GM19238 (cell line): Measurements from ENCODE around the gene CDH8.
"Not testable (repeated sequence)": the region's sequence is repeated elsewhere in the genome, so short reads cannot be mapped to it uniquely, and the experiment has no call there.

ENCODE experiments used
- DNase-seq: peaks from one replicate; pipeline ENCODE4 v3.0.0; 2011; ENCODE audit warnings: low spot score; ENCODE audit not compliant: insufficient read length

The CDH8 gene

GRCh38 chr16:61871837-61872777 is 164.1 kb downstream of the CDH8 start:
- no peak for DNase-seq

- DNase-seq: no peak
These were observed 173.8 kb downstream of the CDH8 start for GRCh38 chr16:61862221-61863155.

- no peak for DNase-seq
These were observed 177.2 kb downstream of the CDH8 start for GRCh38 chr16:61858988-61859387.

DNA sequence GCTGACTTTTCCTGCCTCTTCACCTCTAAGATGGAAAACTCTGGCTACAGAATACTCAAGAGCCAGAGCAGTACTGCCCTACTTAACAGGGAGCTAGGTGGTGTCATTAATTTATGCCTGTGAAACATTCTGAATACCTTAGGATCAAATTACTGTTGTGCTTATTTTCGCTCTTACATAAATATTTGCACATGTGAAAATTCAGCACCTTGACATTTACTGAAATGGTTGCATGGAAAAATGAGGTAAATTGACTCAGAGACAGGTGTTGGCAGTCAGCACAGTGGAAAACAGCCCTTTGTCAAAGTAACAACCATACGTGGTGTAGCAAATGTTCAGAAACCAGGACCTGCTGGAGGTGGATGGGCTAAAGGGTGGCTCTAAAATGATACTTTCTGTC is 193.6 kb downstream of the CDH8 start:
- no peak for DNase-seq

DNA sequence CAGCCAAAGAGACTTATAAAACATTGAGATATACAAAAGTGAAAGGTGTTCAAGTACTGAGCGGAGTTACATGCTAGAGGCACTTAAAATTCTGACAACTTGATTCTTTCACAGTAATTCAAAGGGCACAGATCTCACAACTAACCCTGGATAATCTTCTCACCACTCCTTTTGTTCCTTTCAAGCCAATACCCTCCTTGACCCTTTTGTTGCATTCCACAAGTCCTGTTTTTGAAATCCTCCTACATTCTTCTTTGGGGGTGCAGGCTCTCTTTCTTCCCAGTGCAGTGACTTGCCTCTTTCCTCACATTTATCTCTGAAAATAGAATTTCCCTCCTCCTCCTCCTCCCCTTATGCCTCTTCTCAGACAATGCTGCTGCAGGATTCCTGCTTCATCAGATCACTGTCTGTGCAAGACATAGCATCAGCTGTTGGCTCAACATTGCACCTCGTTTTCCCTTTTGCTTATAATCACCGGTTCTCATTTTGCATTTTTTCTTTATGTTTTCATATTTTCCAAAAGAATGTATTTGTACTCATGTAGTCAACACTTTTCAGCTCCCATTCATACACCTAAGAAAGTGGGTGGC is 199.3 kb downstream of the CDH8 start:
- DNase-seq: no peak

- DNase-seq: no peak
These were observed 202.2 kb downstream of the CDH8 start for GRCh38 chr16:61834082-61834481.

GRCh38 chr16:61831351-61831917 is 204.8 kb downstream of the CDH8 start:
- no peak for DNase-seq

DNA sequence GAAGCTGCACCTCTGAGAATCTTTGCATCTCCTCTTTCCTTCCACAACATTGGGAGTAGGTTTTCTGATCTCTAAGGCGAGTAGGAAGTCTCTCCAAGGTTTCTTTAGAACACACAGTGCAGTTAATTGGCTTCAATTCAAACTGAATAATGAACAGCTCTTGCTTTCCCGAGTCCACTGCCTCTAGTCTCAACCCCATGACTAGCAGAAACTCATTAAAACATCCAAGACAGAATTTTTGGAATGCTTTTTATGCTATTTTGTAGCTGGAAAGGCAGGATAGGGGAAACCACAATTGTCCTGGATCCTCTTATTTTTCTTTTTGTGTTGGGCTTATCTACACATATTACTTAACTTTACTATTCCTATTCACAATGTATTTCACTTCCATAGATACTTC is 206.6 kb downstream of the CDH8 start:
- no peak for DNase-seq

DNA sequence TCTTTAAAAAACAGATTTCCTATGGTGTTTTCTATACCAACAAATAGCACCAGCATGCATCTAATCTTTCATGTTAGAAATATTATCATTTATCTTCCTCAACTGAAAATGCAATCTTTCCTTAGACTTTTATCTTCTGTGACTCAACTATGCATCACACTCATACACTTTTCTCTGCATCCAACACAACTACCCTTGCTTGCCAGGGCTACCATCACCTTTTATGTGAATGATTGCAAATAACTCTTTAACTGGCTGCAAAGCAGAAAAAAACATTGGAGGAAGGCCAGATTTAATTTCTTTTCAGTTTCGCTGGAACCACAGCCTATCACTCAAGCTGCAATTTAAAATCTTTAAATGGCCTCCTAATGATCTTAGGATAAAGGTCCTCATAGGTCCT is 212.9 kb downstream of the CDH8 start:
- DNase-seq: no peak

DNA sequence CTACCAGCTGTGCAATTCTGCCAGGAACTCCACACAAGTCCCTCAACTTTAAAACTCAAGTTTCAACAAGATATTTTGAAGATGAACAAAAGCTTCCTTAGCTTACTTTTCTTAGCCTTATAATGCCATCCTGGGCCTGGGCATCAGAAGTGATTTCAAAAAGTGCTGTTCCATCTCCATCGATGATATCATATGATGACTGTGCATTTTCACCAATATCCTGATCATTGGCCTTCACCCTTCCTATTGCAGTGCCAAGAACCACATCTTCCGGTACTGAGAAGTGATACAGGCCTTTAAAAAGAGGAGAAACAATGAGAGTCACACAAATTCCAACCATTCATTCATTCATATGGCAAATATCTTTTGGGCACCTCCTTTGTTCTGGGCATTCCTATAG is 215.4 kb downstream of the CDH8 start:
- no peak for DNase-seq

DNA sequence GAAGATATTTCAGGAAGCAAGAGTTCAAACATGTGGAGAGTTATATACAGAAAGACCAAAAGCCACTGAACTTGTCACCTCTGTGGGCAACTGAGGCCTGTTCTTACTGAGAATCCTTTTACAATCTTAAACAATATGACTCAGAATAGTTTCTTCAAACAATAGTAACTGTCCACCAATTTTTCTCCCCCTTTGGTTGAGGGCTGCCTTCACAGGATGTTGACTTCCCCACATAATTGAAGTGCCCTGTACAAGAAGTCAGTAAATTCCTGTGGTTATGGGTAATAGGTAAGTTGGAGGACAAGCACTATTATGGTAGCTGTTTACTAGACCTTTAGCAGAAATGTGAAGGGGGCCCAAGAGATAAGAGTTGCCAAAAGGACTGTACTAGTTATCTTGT is 215.8 kb downstream of the CDH8 start:
- DNase-seq: no peak

GRCh38 chr16:61818850-61819249 is 217.4 kb downstream of the CDH8 start:
- no peak for DNase-seq

- DNase-seq: no peak
These were observed 218.5 kb downstream of the CDH8 start for GRCh38 chr16:61817583-61818278.

GRCh38 chr16:61814726-61815347 is 221.4 kb downstream of the CDH8 start:
- no peak for DNase-seq

- DNase-seq: no peak
These were observed 222.9 kb downstream of the CDH8 start for GRCh38 chr16:61813339-61813738.

DNA sequence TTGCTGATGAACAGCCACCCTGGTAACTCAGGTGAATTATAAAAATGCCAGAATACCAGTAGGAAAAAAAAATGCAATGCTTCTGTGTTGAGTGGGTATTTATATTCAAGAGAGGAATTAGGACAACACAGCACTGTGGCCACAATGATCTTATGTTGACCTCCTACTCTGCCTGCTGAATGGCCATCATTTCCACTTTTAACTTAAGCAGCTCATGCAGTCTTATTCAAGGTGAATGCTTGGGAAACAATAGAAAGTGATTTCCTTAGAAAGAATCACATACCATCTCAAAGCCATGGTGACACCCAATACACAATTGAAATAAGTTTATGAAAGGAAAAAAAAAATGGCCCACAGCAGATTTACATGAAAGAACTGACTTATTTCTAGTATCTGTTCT is 224.0 kb downstream of the CDH8 start:
- no peak for DNase-seq

DNA sequence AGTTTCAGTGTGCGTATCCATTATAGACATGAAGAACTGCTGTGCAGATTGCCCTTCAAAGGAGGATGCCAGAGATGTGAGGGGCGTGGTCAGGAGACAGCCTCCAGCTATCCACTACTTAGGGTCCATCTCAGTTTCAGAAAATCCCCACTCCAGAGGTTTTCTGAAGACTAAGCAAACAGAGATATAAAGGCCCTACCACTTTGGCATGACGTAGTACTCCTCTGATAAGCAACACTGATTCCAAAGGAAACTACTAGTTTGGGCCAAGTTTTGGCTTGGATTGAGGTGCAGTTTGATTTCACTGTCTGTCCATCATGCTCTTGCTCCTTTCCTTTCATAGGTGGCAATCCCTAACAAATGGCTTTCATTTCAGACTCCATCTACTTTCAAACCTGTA is 228.7 kb downstream of the CDH8 start:
- DNase-seq: no peak

DNA sequence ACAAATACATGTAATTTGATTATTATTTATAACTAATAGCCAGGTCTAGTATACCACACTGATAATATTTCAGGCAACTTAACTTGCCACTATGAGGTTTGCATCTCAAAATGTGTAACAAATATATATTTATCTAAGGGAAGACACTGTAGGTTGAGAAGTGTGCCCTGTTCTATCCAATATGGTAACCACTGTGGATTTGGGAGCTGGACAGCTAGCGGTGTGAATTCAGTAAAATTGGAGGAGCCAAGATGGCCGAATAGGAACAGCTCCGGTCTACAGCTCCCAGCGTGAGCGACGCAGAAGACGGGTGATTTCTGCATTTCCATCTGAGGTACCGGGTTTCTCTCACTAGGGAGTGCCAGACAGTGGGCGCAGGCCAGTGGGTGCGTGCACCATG is 235.0 kb downstream of the CDH8 start:
- not testable (repeated sequence) for DNase-seq

DNA sequence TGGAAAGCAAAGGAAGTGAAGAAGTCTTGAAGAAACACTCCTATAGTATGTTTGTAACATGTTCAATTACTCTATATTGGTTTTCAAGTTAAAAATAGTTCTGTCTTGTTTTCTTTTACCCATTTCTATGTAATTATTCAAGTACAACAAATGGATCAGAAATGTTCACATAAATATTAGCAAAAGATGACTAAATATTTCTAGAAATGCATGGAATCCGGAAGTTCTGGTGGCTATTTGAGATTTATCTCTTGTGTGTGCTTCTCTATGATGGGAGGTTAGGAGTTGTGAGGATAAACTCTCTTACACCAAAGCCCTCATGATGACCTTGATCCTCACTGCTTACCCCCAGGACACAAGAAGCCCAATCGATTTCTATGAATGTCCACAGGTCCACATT is 237.5 kb downstream of the CDH8 start:
- DNase-seq: no peak

DNA sequence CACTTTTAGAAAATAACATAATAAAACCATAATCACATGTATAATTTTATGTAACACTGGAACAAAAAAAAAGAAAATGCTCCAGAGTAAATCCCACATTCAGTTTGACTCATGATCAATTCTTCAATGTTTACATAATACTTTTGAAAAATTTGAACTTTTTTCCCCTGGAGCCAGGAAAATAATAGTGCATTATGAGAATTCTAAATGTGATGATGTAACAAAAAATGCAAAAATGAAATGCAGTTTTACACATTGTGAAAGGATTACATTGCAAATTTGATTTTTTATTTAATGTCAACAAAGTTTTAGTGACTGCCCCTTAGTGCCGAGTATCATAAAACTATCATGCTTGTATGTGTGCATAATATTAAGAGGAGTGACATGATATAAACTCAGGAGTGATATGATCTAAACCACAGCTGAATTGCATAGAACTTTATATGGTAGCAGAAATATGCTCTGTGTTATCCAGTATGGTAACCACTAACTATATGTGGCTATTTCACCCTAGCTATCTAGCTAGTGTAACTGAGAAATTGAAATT is 238.2 kb downstream of the CDH8 start:
- no peak for DNase-seq
